ENCODE measurements around the gene LIN28A. TPM values are rescaled to one million over a fixed set of nuclear protein-coding genes. Genes with fewer than 3 reads are reported as not detected.

The LIN28A gene, protein sequence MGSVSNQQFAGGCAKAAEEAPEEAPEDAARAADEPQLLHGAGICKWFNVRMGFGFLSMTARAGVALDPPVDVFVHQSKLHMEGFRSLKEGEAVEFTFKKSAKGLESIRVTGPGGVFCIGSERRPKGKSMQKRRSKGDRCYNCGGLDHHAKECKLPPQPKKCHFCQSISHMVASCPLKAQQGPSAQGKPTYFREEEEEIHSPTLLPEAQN
- total RNA-seq, result not detected in 2 replicates

DNA sequence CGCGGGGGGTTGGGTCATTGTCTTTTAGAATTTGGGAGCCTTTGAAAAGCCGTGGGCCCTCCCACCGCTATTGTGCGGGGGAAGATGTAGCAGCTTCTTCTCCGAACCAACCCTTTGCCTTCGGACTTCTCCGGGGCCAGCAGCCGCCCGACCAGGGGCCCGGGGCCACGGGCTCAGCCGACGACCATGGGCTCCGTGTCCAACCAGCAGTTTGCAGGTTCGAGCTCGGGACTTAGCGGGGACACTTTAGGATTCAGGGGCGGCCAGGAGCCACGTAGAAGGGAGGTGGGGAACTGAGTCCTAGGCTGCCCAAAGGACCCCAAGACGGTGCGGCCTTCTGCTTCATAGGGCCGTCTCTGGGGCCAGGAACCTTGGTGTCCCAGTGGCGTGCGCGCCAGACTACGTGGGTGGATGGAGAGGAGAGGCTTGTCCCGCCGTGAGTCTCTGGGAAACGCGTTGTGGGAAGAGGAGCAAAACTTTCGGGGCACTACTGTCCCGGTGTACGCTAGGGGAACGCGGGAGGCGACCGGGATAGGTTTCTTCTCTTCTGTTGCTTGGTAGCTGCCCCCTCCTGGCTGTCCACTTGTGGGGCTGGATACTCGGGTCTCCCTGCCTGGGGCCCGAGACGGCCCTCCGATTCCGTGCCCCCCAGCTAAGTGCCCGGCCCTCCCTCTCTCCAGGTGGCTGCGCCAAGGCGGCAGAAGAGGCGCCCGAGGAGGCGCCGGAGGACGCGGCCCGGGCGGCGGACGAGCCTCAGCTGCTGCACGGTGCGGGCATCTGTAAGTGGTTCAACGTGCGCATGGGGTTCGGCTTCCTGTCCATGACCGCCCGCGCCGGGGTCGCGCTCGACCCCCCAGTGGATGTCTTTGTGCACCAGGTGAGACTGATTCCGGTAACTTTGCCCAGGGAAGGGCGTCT is at the start of gene LIN28A:
Gene LIN28A (plus strand): TSS at position 112 of the 918 bp plus-strand sequence. CDS start 75 bp downstream, at position 187.

DNA sequence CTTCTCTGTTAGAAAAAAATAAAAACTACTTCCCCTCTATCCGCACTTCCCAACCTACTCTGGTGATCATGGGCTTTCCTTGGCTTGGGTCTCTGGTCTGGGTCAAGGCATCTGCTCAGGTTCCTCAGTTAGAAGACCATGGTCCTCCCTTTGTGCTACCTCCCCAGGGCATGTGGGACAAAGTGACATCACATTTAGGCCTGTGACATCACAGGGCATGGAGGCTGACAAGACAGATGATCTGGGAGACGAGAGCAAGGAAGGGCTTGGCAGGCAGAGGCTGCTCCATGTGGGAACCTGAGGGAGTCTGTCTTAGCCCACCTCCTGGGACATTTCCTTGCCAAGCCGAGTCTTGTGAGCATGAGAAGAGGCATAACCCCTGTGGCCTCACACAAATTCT is 38.0 kb upstream of the LIN28A start, which contains the start of gene ZNF683:
Gene ZNF683 (minus strand): TSS at position 140 of the 400 bp plus-strand sequence. CDS start 4,179 bp downstream, outside the sequence.

DNA sequence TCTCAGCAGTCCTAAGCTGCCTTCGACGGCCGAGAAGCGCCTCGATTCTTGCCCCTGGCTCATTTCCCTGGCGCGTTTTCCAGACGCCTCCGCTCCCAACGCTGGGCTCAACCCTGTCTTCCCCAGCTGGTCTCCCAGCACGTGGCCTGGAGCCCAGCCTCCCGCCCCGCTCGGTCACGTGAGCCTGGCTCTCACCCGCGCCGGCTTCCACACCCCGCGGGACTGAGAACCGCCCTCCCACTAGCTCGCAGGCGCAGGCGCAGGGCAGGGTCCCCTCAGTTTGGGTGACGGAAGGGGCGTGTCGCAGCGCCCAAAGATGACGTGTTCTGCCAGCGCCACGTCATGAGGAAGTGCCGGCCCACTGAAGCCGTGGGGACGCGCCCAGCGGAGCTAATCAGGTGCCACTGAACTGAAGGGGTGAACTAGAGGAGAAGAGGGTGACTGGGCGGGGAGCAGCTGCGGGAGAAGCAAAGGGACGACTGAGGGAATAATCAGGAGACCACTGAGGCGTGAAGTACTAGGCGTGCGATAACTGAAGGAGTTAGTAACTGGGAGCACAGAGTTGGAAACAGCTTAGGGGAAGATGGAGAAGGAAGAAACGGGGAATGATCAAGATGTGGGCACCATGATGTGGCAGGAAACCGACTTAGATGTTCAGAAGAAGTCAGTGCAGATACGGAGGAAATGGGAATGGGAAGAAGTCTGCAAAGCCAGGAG is 21.5 kb downstream of the LIN28A start, which contains the start of gene DHDDS:
Gene DHDDS (plus strand): TSS at position 343 of the 717 bp plus-strand sequence. CDS start 625 bp downstream, outside the sequence.

DNA sequence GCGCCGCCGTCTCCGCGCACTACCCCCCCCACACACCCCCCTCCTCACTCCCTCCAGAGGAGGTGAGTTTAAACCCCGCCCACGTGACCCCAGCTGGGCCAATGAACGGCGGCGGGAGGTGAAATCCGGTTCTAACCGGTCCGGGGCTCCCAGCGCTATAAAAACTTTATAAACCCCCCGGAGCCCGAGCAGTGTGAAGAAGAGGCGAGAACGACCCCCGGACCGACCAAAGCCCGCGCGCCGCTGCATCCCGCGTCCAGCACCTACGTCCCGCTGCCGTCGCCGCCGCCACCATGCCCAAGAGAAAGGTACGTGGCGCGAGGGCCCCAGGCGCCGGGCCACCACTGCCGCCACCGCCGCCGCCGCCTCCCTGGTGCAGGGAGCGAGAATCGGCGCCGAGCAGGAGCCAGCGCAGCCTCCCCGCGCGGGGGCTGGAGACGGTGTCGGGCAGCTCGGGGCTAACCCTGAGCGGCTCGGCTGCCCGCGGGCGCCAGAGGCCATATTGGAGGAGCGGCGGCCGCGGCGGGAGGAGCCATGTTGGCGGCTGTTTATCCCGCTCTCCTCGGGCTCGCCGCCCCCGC is 61.8 kb downstream of the LIN28A start, which contains the start of gene HMGN2:
Gene HMGN2 (plus strand): TSS at position 121 of the 581 bp plus-strand sequence. CDS start 173 bp downstream, at position 294.

Other genes starting within 250 kb of the LIN28A start
- not detected in 2 replicates for gene C1orf232, start 241.9 kb upstream of the LIN28A start, total RNA-seq
- gene ZNF593, start 240.9 kb upstream of the LIN28A start, total RNA-seq, result 23.2 and 28.9 TPM in 2 replicates
- not detected in 2 replicates for gene ZNF593OS, start 239.0 kb upstream of the LIN28A start, total RNA-seq
- 0.22 TPM in 1 of 2 replicates, not detected in the other for gene CNKSR1, start 233.3 kb upstream of the LIN28A start, total RNA-seq
- not detected in 2 replicates for gene CATSPER4, start 220.2 kb upstream of the LIN28A start, total RNA-seq
- 8.5 and 15.6 TPM in 2 replicates for gene CEP85, start 176.6 kb upstream of the LIN28A start, total RNA-seq
- 20.4 and 30.1 TPM in 2 replicates for gene SH3BGRL3, start 130.7 kb upstream of the LIN28A start, total RNA-seq
- 4.2 and 7.1 TPM in 2 replicates for gene UBXN11, start 104.2 kb upstream of the LIN28A start, total RNA-seq
- not detected in 2 replicates for gene CD52, start 92.9 kb upstream of the LIN28A start, total RNA-seq
- 0.12 TPM in 1 of 2 replicates, not detected in the other for gene CRYBG2, start 56.7 kb upstream of the LIN28A start, total RNA-seq
- gene ZNF683, start 38.1 kb upstream of the LIN28A start, total RNA-seq, result not detected in 2 replicates
- 61.7 and 69.5 TPM in 2 replicates for gene DHDDS, start 21.5 kb downstream of the LIN28A start, total RNA-seq
- gene HMGN2, start 61.6 kb downstream of the LIN28A start, total RNA-seq, result 233 and 471 TPM in 2 replicates
- gene RPS6KA1, start 118.9 kb downstream of the LIN28A start, total RNA-seq, result 7.5 and 14.8 TPM in 2 replicates

Data from uterine smooth muscle cell (primary cell).